LNCAP (cell line): ENCODE measurements around the gene NUAK1.

Experiments used
- CTCF ChIP-seq: fragments of 450-650 bp; IDR thresholded peaks from 2 replicates; pipeline ENCODE4 v1.5.1; 2017; ENCODE audit warnings: mild to moderate bottlenecking

The NUAK1 gene

GRCh38 chr12:106145539-106146447, 7.0 kb upstream of the NUAK1 start:
- TF ChIP-seq CTCF = no peak

GRCh38 chr12:106144847-106145246, 6.1 kb upstream of the NUAK1 start:
- TF ChIP-seq CTCF = no peak

DNA sequence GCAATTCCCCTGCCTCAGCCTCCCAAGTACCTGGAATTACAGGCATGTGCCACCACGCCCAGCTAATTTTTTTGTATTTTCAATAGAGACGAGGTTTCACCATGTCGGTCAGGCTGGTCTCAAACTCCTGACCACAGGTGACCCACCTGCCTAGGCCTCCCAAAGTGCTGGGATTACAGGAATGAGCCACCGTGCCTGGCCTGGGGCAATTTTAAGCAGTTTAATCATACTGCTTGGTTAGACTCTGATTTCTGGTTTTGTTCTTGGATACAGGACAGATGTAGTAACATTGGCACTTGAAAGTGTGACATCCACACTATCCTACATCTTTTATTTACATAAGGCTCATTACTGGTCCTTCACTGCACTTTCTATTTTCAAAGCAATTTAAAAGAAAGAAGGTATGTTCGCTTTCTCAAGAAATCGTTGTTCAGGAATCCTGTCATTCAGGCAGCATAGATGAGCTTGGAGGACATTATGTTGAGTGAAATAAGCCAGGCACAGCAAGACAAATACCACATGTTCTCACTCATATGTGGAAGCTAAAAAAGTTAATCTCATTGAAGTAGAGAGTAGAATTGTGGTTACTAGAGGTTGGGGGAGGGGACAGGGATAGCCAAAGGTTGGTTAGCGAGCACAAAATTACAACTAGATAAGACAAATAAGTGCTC, 4.0 kb upstream of the NUAK1 start:
- no peak for TF ChIP-seq CTCF

DNA sequence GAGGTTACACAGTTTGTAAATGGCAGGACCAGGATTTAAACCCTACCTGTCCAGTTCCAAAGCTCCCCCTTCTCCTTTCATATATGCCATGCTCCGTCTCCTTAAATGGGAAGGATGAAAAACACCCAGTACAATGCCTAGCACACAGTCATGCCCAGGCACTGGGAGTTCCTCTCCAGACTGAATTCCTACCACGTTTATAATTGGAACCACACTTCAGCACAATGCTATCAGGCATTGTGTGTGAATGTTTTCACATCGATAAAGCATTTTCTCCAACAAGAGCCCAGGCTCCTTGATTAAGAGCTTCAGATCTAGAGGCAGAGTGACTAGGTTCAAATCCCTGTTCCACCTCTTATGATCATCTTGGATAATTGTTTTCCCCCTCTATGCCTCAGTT, 2.7 kb upstream of the NUAK1 start:
- no peak for TF ChIP-seq CTCF

- no peak for TF ChIP-seq CTCF
These were observed 2.2 kb upstream of the NUAK1 start for GRCh38 chr12:106141003-106141402.

DNA sequence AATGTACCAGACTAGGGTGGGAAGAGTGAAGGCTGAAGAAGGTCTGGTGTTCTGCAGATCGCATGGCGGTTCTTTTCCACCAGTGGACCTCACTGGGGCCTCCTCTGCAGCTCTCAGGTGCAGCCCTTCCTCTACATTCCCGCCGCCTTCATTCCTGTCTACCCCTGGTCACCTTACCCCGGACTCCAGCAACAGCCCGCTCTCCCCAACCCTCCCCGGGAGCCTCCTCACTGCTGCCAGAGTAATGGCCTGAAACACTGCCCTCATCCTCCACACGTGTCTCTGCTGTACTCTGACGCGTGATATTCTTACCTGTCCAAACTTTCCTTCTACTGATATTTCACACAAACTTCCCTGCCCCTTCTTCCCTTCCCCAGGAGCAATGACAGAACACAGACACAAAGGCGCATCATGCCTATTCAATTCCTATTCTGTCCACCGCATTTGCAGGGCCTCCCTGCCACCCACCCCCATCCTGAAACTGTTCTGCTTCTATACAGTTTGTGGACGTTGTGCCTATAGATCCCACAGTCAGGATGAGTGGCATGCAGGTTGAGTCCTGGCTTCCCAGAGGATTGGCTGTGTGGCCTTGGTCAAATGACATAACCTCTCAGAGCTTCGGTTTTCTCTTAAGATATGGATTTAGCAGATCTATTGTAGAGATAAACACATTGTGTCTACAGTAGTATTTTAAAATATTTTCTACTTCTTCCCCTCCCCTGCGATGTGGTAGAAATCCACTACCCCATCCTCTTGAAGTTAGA, 1.7 kb upstream of the NUAK1 start:
- no peak for TF ChIP-seq CTCF

- no peak; the same call in 1 of the 2 replicates for TF ChIP-seq CTCF
These were observed 843 bp upstream of the NUAK1 start for GRCh38 chr12:106139422-106140171.
